Measurements from ENCODE around the gene HSD17B11. TPM values are rescaled to one million over a fixed set of nuclear protein-coding genes. Genes with fewer than 3 reads are reported as not detected.
A peak's percentile ranks its signal among the peaks of the same experiment; 100 is the strongest.
"Not testable (repeated sequence)": the region's sequence is repeated elsewhere in the genome, so short reads cannot be mapped to it uniquely, and the experiment has no call there.

HSD17B11 gene
- total and polyA plus RNA-seq, 12 donors, result 34.1 to 202 (median 96.1) TPM

GRCh38 chr4:87387237-87387636, 3.8 kb downstream of the HSD17B11 start:
- Histone ChIP-seq H3K36me3 (replicated peaks in 1 of 2) (no peaks in the 10 kb centered on the region), H3K27me3 (no peaks in the 10 kb centered on the region), H3K27ac (no peak overlapping the region), H3K4me3 (no peak overlapping the region), H3K4me1 (replicated peaks in 1 of 2) (peaks cover 13 to 48% of the 10 kb centered on the region in 2 donors), H3K9me3 (replicated peaks in 1 of 3) (no peaks in the 10 kb centered on the region)
- TF ChIP-seq POLR2A (IDR thresholded peaks at IDR 0.05), result no peak
- TF ChIP-seq, protein P1, sequence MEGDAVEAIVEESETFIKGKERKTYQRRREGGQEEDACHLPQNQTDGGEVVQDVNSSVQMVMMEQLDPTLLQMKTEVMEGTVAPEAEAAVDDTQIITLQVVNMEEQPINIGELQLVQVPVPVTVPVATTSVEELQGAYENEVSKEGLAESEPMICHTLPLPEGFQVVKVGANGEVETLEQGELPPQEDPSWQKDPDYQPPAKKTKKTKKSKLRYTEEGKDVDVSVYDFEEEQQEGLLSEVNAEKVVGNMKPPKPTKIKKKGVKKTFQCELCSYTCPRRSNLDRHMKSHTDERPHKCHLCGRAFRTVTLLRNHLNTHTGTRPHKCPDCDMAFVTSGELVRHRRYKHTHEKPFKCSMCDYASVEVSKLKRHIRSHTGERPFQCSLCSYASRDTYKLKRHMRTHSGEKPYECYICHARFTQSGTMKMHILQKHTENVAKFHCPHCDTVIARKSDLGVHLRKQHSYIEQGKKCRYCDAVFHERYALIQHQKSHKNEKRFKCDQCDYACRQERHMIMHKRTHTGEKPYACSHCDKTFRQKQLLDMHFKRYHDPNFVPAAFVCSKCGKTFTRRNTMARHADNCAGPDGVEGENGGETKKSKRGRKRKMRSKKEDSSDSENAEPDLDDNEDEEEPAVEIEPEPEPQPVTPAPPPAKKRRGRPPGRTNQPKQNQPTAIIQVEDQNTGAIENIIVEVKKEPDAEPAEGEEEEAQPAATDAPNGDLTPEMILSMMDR (IDR thresholded peaks at IDR 0.05), result no peak
- no peak for DNase-seq
- intact Hi-C loops (cut with DNase I), result no loop called here
- 84 to 90% (median 89%) methylated on average over 3 of the region's 3 CpGs for WGBS, 4 donors

- H3K36me3 ChIP-seq (replicated peaks in 1 of 2); H3K4me3 ChIP-seq; intact Hi-C loops (cut with DNase I); H3K27me3 ChIP-seq; H3K27ac ChIP-seq; DNase-seq; H3K9me3 ChIP-seq (replicated peaks in 1 of 3): not testable (repeated sequence)
- WGBS, 4 donors, result 85 to 93% (median 91%) methylated on average over 9 of the region's 9 CpGs
- H3K4me1 ChIP-seq (replicated peaks in 1 of 2), result peaks cover 9 to 38% of the 10 kb centered on the region in 2 donors
Measured at GRCh38 chr4:87384466-87385132, 6.4 kb downstream of the HSD17B11 start.

DNA sequence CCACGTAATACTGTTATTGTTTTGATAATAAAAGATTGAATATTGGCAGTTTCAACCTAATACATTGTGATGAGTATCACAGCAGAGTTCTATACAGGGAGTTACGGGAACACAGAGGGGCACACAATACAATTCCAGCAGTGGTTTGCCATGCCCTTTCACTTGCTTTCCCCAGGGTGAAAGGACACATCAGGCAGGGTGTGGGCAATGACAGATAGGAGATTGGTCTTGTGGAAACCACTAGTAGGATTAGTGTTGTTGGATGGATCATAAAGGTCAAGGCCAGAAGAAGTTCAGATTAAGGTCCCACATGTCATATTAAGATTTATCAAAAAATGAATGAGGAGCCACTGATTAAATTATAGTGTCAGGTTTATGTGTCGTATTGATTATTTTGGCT, 8.1 kb downstream of the HSD17B11 start:
- H3K36me3 ChIP-seq (replicated peaks in 1 of 2), result peaks cover 0 to 4% of the 10 kb centered on the region in 2 donors
- TF ChIP-seq, protein P1 (IDR thresholded peaks at IDR 0.05), result no peak
- TF ChIP-seq POLR2A (IDR thresholded peaks at IDR 0.05), result no peak
- intact Hi-C loops (cut with DNase I), result no loop called here
- DNase-seq, result peak in 1 of 7 donors; percentile 30
- WGBS, 4 donors, result 36 to 59% (median 51%) methylated on average over 3 of the region's 3 CpGs
- H3K4me1 ChIP-seq (replicated peaks in 1 of 2), result peaks cover 0 to 24% of the 10 kb centered on the region in 2 donors
- H3K27ac ChIP-seq, result peak overlapping the region in 1 of 5 donors; percentile 33
- H3K4me3 ChIP-seq, result no peak overlapping the region
- no peaks in the 10 kb centered on the region for H3K27me3 ChIP-seq
- H3K9me3 ChIP-seq (replicated peaks in 1 of 3), result no peaks in the 10 kb centered on the region

DNA sequence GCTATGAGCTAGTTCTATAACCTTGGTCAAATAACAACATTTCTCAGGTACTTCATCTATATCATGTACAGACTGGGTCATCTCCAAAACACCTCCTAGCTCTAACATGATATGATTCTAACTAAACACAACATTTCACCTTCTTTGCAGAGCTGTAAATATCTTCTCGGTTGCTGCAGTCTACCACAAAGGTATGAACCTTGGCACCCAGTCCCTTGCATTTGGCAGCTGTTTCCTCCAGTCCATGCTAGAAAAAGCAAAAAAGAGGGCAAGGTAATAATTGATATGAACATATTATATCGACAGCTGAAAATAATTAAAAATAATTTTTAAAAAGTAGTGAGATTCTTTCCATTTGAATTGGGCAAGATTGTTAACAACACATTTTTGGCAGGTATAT, 8.9 kb downstream of the HSD17B11 start:
- intact Hi-C loops (cut with DNase I), result no loop called here
- no peaks in the 10 kb centered on the region for H3K9me3 ChIP-seq (replicated peaks in 1 of 3)
- H3K27me3 ChIP-seq, result no peaks in the 10 kb centered on the region
- H3K4me3 ChIP-seq, result no peak overlapping the region
- no peak overlapping the region for H3K27ac ChIP-seq
- peaks cover 0 to 24% of the 10 kb centered on the region in 2 donors for H3K4me1 ChIP-seq (replicated peaks in 1 of 2)
- H3K36me3 ChIP-seq (replicated peaks in 1 of 2), result peaks cover 0 to 4% of the 10 kb centered on the region in 2 donors
- TF ChIP-seq POLR2A (IDR thresholded peaks at IDR 0.05), result no peak
- TF ChIP-seq, protein P1 (IDR thresholded peaks at IDR 0.05), result no peak
- DNase-seq, result no peak
- WGBS, 4 donors, result 47 to 62% (median 54%) methylated on average over 2 of the region's 2 CpGs

DNA sequence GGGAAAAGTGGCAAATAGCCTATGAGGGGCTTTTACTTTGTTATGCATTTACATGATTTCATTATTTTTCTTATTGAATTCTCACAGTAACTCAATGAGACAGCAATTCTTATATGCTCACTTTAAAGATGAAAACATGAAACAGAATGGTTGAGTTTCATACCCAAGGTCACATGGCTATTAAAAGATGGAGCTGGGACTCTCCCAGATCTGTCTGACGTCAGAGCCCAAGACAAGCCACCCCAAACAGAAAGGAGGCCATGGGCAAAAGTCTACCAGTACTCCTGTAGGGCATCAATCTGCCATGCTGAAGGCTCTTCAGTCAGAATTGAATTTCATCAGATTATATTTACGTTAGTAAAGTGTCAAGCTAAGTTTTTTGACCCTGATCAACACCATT, 13.2 kb downstream of the HSD17B11 start:
- no peak overlapping the region for H3K4me3 ChIP-seq
- WGBS, 4 donors, result 36 to 45% (median 38%) methylated on average over 2 of the region's 2 CpGs

More for the DNA sequence above, 13.2 kb downstream of the HSD17B11 start:
- peak in 3 of 7 donors; percentile 22 to 47 (median 30) for DNase-seq
- Histone ChIP-seq H3K4me1 (replicated peaks in 1 of 2) (peaks cover 4 to 31% of the 10 kb centered on the region in 2 donors), H3K27me3 (no peaks in the 10 kb centered on the region), H3K9me3 (replicated peaks in 1 of 3) (no peaks in the 10 kb centered on the region), H3K27ac (no peak overlapping the region), H3K36me3 (replicated peaks in 1 of 2) (peaks cover 0 to 22% of the 10 kb centered on the region in 2 donors)
- intact Hi-C loops (cut with DNase I), result loop anchor here (10.0 kb wide), 1 partner anchor 87 kb away; no protein-coding TSS in a partner anchor
- no peak for TF ChIP-seq POLR2A (IDR thresholded peaks at IDR 0.05)
- TF ChIP-seq, protein P1 (IDR thresholded peaks at IDR 0.05), result no peak
